NOMO-1 treated with DMSO at 0.1 percent for 48 hours (cell line): ENCODE measurements around the gene GPC3.

ENCODE experiments used
- DNase-seq: peaks from one replicate; lab custom pipeline; 2025; ENCODE audit not compliant: unreplicated experiment; lab: John Stamatoyannopoulos, UW

Gene GPC3

DNA sequence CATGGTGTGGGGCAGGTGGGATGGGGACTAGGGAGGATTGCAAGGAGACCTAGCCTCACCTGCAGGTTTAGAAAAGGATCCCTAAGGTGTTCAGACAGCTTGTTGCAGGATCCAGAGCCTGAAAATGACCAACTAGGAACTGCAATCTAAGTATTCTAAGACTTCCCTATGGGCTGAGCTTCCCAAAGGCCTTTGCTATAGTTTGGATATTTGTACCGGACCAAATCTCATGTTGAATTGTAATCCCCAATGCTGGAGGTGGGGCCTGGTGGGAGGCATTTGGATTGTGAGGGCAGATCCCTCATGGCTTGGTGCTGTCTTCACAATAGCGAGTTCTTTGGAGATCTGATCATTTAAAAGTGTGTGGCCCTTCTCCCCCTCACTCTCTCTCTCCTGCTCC, 52.1 kb downstream of the GPC3 start:
- DNase-seq: no peak

DNA sequence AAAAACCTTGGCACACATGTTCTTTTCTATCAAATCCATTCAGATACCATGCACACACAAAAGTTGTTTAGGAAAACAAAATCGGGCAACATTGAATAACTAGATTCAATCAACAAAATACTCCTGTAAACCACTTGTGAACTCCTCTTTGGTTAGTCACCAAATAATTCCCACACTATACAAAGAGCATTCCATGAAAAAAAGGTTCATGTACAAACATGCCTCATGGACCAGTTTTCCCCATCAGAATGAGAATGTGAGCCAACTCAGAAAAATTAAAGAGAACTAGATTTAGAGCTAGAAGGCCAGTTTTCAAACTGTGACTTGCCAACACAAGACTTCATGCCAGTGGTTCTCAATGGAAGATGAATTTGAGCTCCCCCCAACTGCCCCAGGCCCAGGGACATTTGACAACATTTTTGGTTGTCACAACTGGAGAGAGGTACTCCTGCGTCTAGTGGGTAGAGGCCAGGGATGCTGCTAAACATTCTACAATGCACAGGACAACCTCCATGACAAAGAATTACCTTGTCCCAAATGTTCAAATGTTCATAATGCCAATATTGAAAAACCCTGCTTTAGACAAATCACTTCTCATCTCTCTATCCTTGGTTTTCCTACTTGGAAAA, 55.4 kb downstream of the GPC3 start:
- DNase-seq: no peak

DNA sequence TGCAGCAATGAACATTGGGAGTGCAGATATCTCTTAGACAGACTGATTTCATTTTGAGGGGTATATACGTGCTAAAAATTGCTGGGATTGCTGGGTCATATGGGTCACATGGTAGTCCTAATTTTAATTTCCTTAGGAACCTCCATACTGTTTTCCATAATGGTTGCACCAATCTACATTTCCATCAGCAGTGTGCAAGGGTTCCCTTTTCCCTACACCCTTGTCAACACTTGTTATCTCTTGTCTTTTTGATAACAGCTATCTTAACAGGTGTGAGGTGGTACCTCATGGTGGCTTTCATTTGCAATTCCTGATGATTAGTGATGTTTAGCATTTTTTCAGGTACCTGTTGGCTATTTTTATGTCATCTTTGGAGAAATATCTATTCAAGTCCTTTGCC, 57.0 kb downstream of the GPC3 start:
- DNase-seq: no peak

DNA sequence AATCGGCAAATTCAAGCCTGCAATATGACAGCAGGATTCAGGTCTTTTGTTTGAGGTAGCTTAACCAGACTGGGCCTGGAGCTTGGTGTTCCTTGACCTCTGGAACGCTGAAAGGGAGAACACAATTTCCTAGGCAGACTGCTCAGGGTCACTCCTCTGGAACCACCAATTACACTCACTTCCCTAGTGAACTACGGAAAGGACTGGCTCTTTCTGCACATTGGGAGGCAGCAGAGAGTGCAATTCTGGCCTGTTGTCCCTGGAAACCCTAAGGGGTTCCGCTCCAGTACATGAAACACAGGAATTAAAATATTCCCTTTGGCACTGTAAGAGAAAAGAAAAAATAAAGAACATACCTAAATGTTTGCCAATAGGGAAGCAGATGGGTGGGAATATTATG, 58.6 kb downstream of the GPC3 start:
- no peak for DNase-seq

DNA sequence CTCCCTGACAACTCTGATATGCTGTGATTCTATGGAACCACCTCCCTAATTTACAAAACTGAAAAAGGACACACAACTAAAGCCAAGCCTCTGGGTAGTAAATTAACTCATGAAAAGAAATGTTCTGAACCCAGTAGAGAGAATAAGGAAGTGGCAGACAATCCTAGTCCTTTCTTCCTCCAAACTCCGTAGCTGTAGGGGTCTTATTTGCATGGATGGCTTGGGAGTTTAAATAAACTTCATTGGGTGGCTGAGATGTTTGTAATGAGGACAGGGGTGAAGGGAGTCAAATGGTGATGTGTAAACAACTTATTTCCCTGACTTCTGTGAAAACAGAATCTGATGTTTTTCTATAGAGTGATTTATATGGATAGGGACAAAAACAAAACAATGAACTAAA, 59.3 kb downstream of the GPC3 start:
- no peak for DNase-seq

DNA sequence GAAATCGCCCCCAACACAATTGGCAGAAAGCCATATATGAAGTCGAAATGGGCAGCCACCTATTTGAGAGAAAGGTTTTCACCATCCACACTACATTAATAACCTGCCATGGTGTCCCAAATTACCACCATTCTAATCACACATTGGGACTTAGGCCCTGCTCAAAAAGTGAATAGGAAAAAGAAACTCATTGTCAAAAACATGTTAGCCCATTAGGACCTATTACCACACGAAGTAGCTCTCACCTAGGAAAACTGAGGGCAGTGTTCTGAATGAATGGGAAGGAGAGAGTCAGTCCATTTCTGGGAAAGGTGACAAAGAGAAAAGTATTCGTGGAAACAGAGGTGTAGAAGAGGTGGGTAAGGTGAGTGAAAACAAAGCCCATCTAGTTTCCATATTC, 60.8 kb downstream of the GPC3 start:
- no peak for DNase-seq

DNA sequence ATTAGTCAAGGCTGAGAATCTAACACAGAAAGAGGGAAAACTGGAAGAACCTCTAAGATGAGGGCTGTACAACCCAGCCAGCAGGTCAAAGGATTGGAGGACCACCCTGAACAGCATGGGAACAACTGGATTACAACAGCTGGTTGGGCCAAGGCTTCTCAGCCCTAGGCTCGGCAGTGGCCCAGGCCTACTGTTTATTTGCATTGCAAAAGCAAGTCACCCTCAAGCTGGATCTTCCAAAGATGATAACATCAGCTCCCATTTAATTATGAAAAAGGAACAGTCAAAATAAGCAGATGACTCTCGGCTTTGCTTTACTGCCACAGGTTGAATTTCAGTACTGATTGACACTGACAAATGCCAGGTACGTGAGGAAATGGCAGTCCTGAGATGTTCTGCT, 61.8 kb downstream of the GPC3 start:
- DNase-seq: no peak

DNA sequence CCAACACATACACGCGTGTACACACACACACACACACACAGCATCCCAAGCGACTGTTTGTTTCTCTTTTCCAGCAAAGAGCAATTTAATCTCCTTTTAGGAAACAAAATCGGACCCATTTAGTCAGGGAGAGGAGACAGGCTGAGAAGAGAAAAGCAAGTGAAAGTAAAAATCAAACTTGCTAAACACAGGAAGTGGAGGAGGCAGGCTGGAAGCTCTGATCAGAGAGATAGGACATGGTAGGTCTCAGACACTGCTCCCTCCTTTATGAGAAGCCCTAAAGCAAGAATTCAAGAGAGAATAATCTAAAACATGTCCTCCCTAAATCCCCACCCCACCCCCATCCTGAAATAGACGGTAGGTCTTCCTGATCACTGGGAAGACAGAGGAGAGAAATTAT, 62.3 kb downstream of the GPC3 start:
- DNase-seq: no peak

DNA sequence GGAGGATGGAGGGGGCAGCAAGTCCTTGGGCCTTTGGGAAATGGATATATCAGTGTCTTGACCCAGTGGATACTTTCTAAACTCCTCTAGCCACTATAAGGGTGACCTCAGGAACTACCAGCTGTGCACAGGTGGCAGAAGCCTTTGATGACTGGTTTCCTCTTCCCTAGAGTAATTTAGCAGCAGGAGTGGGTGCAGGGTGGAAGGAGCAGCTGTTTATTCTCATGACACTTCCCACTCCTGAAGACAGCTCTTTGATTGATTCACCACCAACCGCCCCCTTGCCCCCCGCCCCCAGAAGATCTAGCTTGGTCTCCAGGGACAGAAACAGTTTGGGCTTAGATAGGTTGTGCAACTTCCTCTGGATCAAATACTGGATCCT, 63.0 kb downstream of the GPC3 start:
- no peak for DNase-seq

DNA sequence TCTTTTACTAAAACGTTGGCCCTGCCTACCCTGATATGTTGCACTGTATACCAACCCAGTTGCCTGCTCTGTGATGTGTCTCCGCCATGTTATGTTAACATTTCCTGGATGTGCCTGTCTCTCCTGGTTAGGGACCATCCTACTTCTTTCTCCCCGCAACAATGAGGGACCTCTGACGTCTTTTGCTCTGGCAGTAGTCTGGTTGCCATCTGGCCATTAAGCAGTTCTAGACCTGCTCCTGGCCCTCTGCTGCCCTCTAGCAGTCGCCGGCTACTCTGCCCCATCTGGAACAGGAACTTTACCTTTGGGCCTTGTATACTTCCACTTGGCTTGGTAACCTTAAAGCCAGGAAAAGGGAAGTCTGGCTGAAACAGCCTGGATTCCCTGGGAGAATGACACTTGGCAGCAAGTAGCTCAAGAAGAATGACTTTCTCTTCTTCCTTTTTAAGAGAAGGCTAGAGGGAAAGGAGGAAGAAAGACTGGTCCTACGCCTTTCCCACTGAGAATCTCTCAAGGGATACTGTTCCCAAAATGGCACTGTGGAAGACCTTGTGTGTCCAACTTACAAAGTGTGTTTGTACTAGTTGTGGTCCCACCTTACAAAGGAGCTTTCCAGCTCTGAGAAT, 63.5 kb downstream of the GPC3 start:
- no peak for DNase-seq

DNA sequence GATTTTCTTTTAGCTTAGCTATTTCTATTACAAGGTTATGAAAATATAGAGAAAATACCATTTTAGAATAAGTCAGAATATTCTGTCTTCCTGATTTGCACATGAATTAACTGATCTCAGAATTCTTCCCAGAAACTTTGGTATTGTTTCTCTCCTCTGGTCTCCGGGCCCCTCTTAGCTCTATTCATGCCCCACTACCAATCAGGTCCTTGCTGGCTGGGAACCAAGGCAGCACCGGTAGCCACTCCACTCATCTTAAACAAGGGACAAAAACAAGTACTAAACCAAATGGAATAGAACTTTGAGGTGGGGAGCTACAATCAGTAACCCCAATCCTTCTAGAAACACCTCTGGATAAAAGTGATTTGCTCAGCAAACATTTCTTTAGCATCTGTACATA, 64.3 kb downstream of the GPC3 start:
- no peak for DNase-seq

DNA sequence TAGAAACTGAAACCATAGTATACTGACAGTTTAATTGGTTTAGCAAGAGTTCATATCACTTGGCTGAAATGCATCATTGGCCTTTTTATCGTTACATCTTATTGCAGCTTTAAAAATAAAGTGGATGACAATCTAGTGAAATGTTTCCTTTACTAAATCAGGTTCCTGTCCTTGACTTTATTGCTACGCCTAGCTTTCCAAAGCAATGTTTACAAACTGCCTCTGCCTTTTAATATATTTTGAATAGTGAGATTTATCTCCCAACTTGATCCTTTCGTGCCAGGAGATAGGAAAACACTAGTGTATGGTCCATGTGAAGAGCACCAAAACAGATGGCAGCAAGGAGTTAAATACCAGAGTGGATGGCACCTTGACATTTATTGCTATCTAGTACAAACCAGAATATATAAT, 67.0 kb downstream of the GPC3 start:
- no peak for DNase-seq

DNA sequence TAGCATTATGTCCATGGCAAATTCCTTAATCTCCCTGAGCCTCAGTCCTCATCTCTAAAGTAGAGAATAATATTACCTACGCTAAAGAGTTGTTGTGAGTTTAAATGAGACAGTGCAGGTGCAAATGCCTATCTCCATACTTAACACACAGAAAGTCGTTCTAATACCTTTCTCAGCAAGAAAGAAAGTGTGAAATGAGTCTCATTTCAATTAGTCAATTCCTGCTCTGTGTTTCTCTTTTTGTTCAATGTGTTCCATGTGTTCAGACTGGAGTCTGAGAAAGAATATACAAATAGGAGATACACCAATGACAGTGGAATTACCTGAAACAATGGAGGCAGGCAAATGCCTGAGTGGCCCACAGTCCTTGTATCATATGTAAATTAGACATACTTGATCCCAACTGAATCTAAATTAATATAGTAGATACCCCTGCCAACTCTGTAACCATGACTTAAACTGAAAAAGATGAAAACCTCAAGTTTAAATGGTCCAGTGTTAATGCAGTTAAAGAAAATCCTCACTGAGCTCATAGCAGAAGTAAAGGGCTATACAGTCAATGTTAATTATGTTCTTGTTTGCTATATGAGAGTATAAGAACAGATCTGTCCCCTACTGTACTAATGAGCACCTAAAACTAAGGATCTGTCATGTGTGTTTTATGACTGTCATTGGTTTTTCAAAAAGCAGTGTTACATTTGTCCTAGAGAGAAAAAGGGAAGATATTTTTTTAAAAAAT, 68.2 kb downstream of the GPC3 start:
- DNase-seq: no peak

DNA sequence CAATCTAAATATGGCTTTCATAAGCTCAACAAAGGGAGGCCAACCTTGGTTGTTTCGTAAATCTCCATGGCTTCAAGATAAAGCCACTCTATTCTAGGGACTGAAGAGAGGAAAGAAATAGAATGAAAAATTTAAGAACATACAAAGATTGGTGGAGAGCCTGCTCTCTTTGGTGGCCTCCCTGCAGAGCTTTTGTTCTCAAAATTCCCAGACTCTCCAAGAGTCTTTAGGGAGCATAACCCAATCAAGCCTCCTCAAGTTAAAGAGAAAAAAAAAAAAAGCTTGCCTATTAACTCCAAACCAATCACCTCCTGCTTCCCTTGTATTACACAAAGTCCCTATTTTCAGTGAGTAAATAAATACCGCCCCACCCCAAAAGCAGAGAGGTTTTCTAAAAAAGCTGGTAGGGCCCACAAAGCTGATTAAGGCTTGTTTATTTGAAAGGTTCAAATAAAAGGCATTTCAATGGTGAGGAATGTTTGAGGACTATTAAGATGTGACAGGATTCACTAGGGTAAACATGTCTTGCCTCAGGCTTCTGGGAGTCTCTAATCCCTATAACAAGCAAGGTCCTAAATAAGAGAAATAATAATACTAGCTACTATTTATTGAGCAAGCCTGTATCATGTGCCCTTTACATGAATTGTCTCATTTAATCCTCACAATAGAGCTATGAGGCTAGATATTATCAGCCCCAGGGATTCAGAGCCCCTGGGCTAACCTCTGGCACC, 71.6 kb downstream of the GPC3 start:
- DNase-seq: no peak

DNA sequence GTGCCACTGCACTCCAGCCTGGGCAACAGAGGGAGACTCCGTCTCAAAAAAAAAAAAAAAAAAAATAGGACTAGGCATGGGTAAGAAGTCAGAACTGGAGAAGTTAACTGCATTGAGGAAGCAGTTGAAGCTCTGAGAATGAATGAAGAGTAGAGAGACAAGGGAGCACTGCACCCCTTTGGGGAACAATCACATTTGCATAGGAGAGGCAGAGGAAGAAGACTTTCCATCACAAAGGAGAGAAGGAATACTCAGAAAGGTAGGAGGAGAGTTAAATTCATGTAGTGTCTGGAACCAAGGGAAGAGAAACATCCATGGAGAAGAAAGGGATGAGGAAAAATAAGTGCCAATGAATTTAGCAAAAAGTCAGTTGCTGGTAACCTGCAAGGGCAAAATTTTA, 72.4 kb downstream of the GPC3 start:
- DNase-seq: no peak

DNA sequence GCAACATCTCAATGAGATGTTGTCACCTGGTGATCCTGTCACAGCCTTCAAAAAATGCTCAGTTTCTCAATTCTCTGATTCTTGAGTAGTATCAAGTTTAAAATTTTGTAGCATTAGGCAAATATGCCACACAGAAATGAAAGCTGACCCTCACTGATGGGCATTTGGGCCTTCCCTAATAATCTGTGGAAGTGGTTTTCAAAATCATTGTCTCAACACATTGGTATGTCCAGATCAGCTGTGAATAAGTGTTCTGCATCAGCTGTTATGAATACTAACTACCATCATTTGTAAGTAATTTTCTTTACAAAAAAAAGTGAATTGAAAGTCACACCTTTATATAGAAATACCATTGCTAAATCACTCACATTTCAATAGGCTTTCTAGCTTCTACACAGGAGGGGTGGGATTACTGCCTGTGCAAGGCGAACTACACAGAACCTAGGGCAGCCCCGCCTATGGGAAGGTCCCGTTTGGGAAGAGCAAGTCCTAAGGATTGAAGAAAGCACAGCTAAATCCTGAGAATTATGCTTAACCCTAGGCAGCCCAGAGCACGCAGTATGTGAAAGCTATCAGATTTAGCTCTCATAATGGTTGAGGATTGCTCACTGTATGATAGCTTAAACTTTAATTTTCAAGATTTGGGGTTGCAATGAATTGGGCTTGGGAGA, 73.4 kb downstream of the GPC3 start:
- DNase-seq: no peak

DNA sequence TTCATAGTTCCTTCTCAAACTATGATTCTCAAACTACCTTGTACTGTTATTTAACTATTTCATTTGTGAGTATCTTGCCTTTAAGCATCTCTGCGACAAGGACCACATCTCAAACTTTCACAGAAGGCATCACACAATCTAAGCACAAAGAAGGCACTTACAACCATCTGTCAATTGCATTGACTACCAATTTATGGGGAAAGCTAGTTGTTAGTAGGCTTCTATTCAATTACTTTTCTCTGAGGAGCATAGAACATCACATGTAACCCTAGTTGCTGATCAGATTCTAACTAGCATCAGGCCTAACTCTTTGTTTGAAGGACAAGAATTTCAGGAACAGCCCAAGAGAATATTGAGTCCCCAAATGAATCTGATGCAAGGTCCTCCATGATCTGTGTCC, 74.9 kb downstream of the GPC3 start:
- no peak for DNase-seq

DNA sequence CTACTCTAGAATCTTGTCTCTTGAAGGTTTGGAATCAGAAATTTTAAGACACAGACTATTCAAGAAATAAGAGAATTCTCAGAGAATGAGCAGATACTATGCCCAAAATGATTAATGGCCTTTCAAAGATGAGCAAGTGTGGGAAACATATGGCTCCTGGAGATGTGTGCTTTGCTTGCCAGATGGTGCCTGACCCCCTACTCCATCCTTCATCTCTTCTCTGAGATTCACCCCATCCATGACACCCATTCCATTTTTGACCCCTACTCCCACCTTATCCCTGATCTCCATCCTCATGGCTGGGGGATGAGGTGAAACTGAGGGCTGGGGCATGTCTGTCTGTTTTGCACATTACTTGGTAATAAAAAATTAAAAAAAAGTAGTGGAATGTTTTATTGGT, 75.5 kb downstream of the GPC3 start:
- no peak for DNase-seq

DNA sequence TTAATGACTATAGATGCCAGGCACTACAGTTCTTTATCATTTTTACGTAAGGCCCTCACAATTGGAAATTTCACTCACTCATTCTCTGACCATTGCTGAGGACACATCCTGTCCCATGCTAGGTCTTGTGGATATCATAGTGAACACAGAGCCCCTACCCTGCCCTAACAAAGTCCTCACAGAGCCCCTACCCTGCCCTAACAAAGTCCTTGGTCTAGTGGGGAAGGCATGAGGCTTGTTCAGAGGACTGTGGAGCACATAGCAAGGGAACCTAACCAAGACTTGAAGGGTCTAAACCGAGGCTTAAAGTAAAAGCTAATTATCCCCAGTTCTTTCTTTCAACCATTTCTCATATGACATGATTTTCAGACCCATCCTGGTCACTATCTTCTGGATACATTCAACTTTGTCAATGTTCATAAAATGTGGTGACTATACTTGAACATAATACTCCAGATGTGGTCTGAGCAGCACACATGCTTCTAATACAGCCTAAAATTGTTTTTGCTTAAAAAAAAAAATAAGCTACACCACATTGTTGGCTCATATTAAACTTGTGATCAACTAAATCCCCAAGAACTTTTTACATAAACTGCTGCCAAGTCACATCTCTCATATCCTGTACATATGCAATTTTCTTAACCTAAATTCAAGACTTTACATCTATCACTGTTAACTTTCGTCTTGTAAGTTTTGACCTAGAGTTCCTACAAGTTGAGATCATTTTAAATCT, 77.0 kb downstream of the GPC3 start:
- no peak for DNase-seq

DNA sequence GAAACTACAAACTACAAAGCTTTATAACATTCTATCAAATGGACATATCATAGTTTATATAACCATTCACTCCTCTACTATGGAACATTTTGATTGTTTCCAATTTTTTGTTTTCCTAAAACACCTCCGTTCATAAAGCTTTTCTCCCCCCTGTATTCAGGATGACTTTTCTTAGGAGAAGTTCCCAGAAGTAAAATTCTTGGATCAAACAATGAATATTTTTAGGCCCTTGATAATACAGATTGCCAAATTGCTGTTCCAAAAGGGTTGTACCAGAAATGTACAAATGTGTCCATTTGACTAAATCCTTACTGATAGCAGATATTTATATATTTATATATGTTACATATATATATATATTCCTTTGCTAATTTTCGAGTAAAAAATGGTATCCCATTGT, 77.8 kb downstream of the GPC3 start:
- no peak for DNase-seq

DNA sequence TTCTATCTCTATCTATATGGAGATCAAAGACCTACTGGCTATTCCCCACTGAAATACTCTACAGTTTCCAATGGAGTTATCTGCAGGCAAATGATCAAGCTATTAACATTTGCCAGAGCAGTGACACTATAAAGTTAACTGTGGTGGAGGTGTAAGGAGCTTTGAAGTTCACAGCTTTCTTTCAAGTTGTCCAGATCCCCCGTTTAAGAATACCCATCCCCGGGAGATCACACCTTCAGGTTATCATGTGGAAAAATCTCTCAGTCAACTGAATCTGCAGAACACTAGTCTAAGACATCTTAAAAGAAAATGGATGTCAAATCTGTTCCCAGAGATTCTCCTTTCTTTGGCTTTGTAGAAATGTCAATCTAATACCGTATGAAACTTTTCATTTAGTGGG, 80.1 kb downstream of the GPC3 start:
- DNase-seq: no peak
